H1 (cell line): ENCODE measurements around the gene C20orf96. TPM values are rescaled to one million over a fixed set of nuclear protein-coding genes. Genes with fewer than 3 reads are reported as not detected.
A peak's percentile ranks its signal among the peaks of the same experiment; 100 is the strongest.

Source experiments
- CREB1 ChIP-seq: IDR thresholded peaks from 2 replicates; pipeline ENCODE4 v1.6.1; 2012; ENCODE audit warnings: inconsistent platforms
- CTBP2 ChIP-seq: IDR thresholded peaks from 2 replicates; pipeline ENCODE4 v1.7.0; 2011; ENCODE audit warnings: borderline replicate concordance, mild to moderate bottlenecking, moderate library complexity, mixed read lengths, low read length; ENCODE audit not compliant: insufficient read depth, insufficient read length
- EGR1 ChIP-seq: IDR thresholded peaks from 2 replicates; pipeline ENCODE4 v1.6.1; 2011; ENCODE audit warnings: low read depth, low read length, borderline replicate concordance
- EP300 ChIP-seq, 2 experiments: IDR thresholded peaks; 1 replicate in 1 of 2; 2 replicates in 1 of 2; pipeline ENCODE4 v1.6.1; 2011 to 2012; ENCODE audit warnings: low read depth in 2 of 2, low read length in 2 of 2, mild to moderate bottlenecking in 2 of 2, borderline replicate concordance in 1 of 2, inconsistent platforms in 1 of 2, moderate library complexity in 1 of 2
- FOSL1 ChIP-seq: IDR thresholded peaks from 2 replicates; pipeline ENCODE4 v1.6.1; 2011; ENCODE audit warnings: mild to moderate bottlenecking, low read depth, low read length, moderate library complexity; ENCODE audit not compliant: insufficient read depth
- HDAC2 ChIP-seq, 2 experiments: fragments of 300-600 bp in 1 of 2; sonication (generic) in 1 of 2; IDR thresholded peaks; 2 replicates each; pipeline ENCODE4 v1.6.1; 2011 to 2012; ENCODE audit warnings: low read depth in 2 of 2, low read length in 2 of 2, mild to moderate bottlenecking in 2 of 2, moderate library complexity in 2 of 2, borderline replicate concordance in 1 of 2, inconsistent platforms in 1 of 2
- KDM4A ChIP-seq: IDR thresholded peaks from one replicate; pipeline ENCODE4 v1.7.1; 2012; ENCODE audit warnings: low read depth, mild to moderate bottlenecking, moderate library complexity, low read length, inconsistent platforms; ENCODE audit not compliant: severe bottlenecking
- KDM5A ChIP-seq: fragments of 200-600 bp; IDR thresholded peaks from 2 replicates; pipeline ENCODE4 v1.7.1; 2012; ENCODE audit warnings: mild to moderate bottlenecking, low read length, inconsistent platforms, mixed read lengths
- POLR2A ChIP-seq, 2 experiments: IDR thresholded peaks; 1 replicate in 1 of 2; 2 replicates in 1 of 2; pipeline ENCODE4 v1.6.1; 2011; ENCODE audit warnings: low read depth in 2 of 2, low read length in 2 of 2, mild to moderate bottlenecking in 2 of 2; ENCODE audit errors: control extremely low read depth in 1 of 2
- POLR2AphosphoS5 ChIP-seq: IDR thresholded peaks from 2 replicates; pipeline ENCODE4 v1.6.1; 2011; ENCODE audit warnings: low read depth, low read length
- RBBP5 ChIP-seq: IDR thresholded peaks from 2 replicates; pipeline ENCODE4 v1.7.1; 2012; ENCODE audit warnings: low read depth, mild to moderate bottlenecking, inconsistent platforms, low read length, moderate library complexity, borderline replicate concordance
- SIN3A ChIP-seq, 2 experiments: IDR thresholded peaks in 1 of 2; conservative IDR thresholded peaks in 1 of 2; 2 replicates each; pipeline ENCODE4 v1.6.1; 2011 to 2012; ENCODE audit warnings: low read length in 2 of 2, improper control_type of control experiment in 1 of 2, low read depth in 1 of 2, mild to moderate bottlenecking in 1 of 2
- TAF7 ChIP-seq: optimal IDR thresholded peaks from 2 replicates; pipeline ENCODE3; 2011; ENCODE audit warnings: low read depth, mild to moderate bottlenecking, inconsistent platforms, low read length, moderate library complexity, borderline replicate concordance
- TBP ChIP-seq: IDR thresholded peaks from 2 replicates; pipeline ENCODE4 v1.6.1; 2011; ENCODE audit warnings: low read depth, low read length, improper control_type of control experiment
- polyA plus RNA-seq, 7 experiments: library from polyadenylated mRNA; depleted of rRNA in 3 of 7; stranded (reverse) in 5 of 7; unstranded in 2 of 7; fragments of >200 nt in 5 of 7; fragments of 200-250 nt in 2 of 7; gene quantifications; 1 replicate in 5 of 7; 2 replicates in 1 of 7; 4 replicates in 1 of 7; pipeline versions ENCODE4 v1.2.1 to v1.2.3, GENCODE V29; 2011 to 2013; ENCODE audit warnings: missing spikeins in 2 of 7, mixed read lengths in 2 of 7
- total RNA-seq: library from RNA; stranded (reverse); fragmentation: NEBNext Ultra II Directional; extraction: Animal tissue kit (Norgen Biotek cat#: 25700); gene quantifications from 2 replicates; pipeline ENCODE4 v1.2.1, GENCODE V29; 2021

The C20orf96 gene
- total and polyA plus RNA-seq, 2 of the 8 experiments (the other 6 are each of a cell fraction or from before 2014, with no cell fraction given), result 19.2 to 21.0 TPM

DNA sequence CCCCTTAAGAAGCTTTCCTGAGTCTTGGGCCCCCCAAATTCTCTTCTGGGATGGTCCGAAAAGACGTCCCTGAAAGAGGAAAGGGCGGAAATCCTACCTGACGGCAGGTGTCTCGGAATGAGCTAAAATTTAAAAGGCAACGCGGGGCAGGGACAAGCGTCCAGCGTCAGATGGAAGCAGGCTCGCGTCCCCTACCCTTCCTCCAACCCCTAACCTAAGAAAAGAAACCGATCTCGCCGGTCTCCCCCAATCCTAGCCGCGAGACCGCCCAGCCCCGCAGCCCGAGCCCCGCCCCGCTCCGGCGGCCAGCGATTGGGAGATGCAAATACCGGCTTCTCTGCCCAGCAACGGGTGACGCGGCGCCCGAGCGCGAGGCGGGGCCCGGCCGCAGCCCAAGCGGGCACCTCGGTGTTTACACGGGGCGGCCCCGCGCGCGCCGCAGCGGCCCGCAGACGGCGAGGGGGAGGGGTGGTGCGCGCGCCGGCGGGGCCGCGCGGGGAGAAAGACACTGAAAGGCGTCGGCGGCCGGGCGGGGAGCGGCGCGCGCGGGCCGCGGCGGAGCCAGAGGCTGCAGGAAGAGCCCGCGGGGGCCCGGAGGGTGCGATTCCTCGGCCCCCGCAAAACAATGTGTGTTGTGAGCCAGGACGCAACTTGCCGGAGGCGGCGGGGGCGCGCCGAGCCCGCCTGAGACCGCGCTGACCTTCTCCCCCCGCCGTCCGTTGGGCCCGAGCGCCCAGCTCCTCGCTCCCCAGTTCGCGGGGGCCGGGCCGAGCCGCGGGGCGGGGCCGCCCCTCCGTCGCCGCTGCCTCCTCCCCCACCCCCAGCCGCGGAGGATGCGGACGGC is 34.7 kb upstream of the C20orf96 start, which contains the start of gene SOX12 (continued):
- TF ChIP-seq POLR2AphosphoS5, result peak; percentile 68
- TF ChIP-seq SIN3A (conservative IDR thresholded peaks at IDR 0.05 in 1 of 2, IDR thresholded peaks at IDR 0.05 in 1 of 2; ENCODE audit: low read depth in 1 of 2, low read length in 2 of 2), result 0 out of 4 replicates have a peak, but pooled peaks of 1 of the 2 experiments have one; percentile 50
- 0 out of 4 replicates have a peak, but pooled peaks of 1 of the 2 experiments have one; percentile 1 for TF ChIP-seq HDAC2 (IDR thresholded peaks at IDR 0.05; ENCODE audit: borderline replicate concordance in 1 of 2, low read depth in 2 of 2, low read length in 2 of 2)
- TF ChIP-seq KDM4A, result peak; percentile 39
- TF ChIP-seq TBP, result peak; percentile 78
- TF ChIP-seq EP300 (IDR thresholded peaks at IDR 0.05; ENCODE audit: borderline replicate concordance in 1 of 2, low read depth in 2 of 2, low read length in 2 of 2), result peak in 1 of 2 experiments; percentile 38; a peak in 1 of 3 replicates
- peak; percentile 53 to 60; a peak in 2 of 3 replicates for TF ChIP-seq POLR2A (IDR thresholded peaks at IDR 0.05; ENCODE audit: control extremely low read depth in 1 of 2, low read depth in 2 of 2, low read length in 2 of 2)
- peak; percentile 51; the same call in 1 of the 2 replicates for TF ChIP-seq FOSL1
- TF ChIP-seq CTBP2, result no peak
- 0 out of 2 replicates have a peak, but pooled peaks have one; percentile 33 for TF ChIP-seq EGR1
- peak; percentile 95 for TF ChIP-seq CREB1
- peak; percentile 26 for TF ChIP-seq TAF7
- no peak for TF ChIP-seq KDM5A
- TF ChIP-seq RBBP5, result peak; percentile 45; the same call in 1 of the 2 replicates
- TF ChIP-seq, all 59 proteins: peak for 16
